ENCODE measurements around the gene PARD3. TPM values are rescaled to one million over a fixed set of nuclear protein-coding genes. Genes with fewer than 3 reads are reported as not detected.
"Not testable (repeated sequence)": the region's sequence is repeated elsewhere in the genome, so short reads cannot be mapped to it uniquely, and the experiment has no call there.

The PARD3 gene
- total and polyA plus RNA-seq, 2 experiments from 2014 or later = 47.2 to 59.7 TPM

GRCh38 chr10:34756584-34756983 is 58.5 kb downstream of the PARD3 start:
- Histone ChIP-seq H3K79me2 (peaks cover 95% of the 10 kb centered on the region), H2AFZ (no peak overlapping the region), H3K27me3 (no peaks in the 10 kb centered on the region), H3K9me3 (ENCODE audit: low read depth) (no peaks in the 10 kb centered on the region), H3K36me3 (replicated peaks; ENCODE audit: insufficient read depth, low read depth) (no peaks in the 10 kb centered on the region), H3K27ac (no peak overlapping the region), H3K4me1 (ENCODE audit: insufficient read depth) (peaks cover 10% of the 10 kb centered on the region), H3K4me3 (no peak overlapping the region), H3K4me2 (no peak overlapping the region), H4K20me1 (ENCODE audit: insufficient read depth, poor library complexity, severe bottlenecking) (peaks cover 28% of the 10 kb centered on the region), H3K9me2 (replicated peaks; ENCODE audit: insufficient read depth) (no peaks in the 10 kb centered on the region)
- WGBS (ENCODE audit: low lambda C conversion rate, missing lambda C conversion rate) = 91% methylated on average over 3 of the region's 3 CpGs
- no peak for DNase-seq (ENCODE audit: low spot score)
- TF ChIP-seq CTCF (IDR thresholded peaks at IDR 0.05; ENCODE audit: poor library complexity) = no peak
- no peak for TF ChIP-seq EZH2 (IDR thresholded peaks at IDR 0.05; ENCODE audit: borderline replicate concordance)
- TF ChIP-seq EZH2phosphoT487 (IDR thresholded peaks at IDR 0.05; ENCODE audit: low read depth, severe bottlenecking, unreplicated experiment) = no peak

- 68% methylated on average over 5 of the region's 5 CpGs for WGBS (ENCODE audit: low lambda C conversion rate, missing lambda C conversion rate)
- no peaks in the 10 kb centered on the region for H3K9me3 ChIP-seq (ENCODE audit: low read depth)
- H3K79me2 ChIP-seq = peaks cover 99% of the 10 kb centered on the region
- H3K27me3 ChIP-seq = no peaks in the 10 kb centered on the region
- no peak overlapping the region for H2AFZ ChIP-seq
- DNase-seq (ENCODE audit: low spot score) = no peak
- no peak overlapping the region for H3K27ac ChIP-seq
- peaks cover 39% of the 10 kb centered on the region for H4K20me1 ChIP-seq (ENCODE audit: insufficient read depth, poor library complexity, severe bottlenecking)
- no peaks in the 10 kb centered on the region for H3K36me3 ChIP-seq (replicated peaks; ENCODE audit: insufficient read depth, low read depth)
- TF ChIP-seq EZH2 (IDR thresholded peaks at IDR 0.05; ENCODE audit: borderline replicate concordance) = no peak
- TF ChIP-seq CTCF (IDR thresholded peaks at IDR 0.05; ENCODE audit: poor library complexity) = no peak
- no peak for TF ChIP-seq EZH2phosphoT487 (IDR thresholded peaks at IDR 0.05; ENCODE audit: low read depth, severe bottlenecking, unreplicated experiment)
- no peak overlapping the region for H3K4me2 ChIP-seq
- H3K4me3 ChIP-seq = no peak overlapping the region
- peaks cover 9% of the 10 kb centered on the region for H3K4me1 ChIP-seq (ENCODE audit: insufficient read depth)
- H3K9me2 ChIP-seq (replicated peaks; ENCODE audit: insufficient read depth) = no peaks in the 10 kb centered on the region
Observed at GRCh38 chr10:34753014-34753757, 61.9 kb downstream of the PARD3 start.

GRCh38 chr10:34751272-34751671 is 63.8 kb downstream of the PARD3 start:
- no peak for DNase-seq (ENCODE audit: low spot score)
- Histone ChIP-seq H4K20me1 (ENCODE audit: insufficient read depth, poor library complexity, severe bottlenecking) (peaks cover 47% of the 10 kb centered on the region), H3K36me3 (replicated peaks; ENCODE audit: insufficient read depth, low read depth) (no peaks in the 10 kb centered on the region), H3K27ac (no peak overlapping the region), H2AFZ (no peak overlapping the region), H3K27me3 (no peaks in the 10 kb centered on the region), H3K4me1 (ENCODE audit: insufficient read depth) (peaks cover 4% of the 10 kb centered on the region), H3K4me2 (no peak overlapping the region), H3K79me2 (peaks cover 99% of the 10 kb centered on the region), H3K4me3 (no peak overlapping the region), H3K9me3 (ENCODE audit: low read depth) (no peaks in the 10 kb centered on the region), H3K9me2 (replicated peaks; ENCODE audit: insufficient read depth) (no peaks in the 10 kb centered on the region)
- TF ChIP-seq CTCF (IDR thresholded peaks at IDR 0.05; ENCODE audit: poor library complexity) = no peak
- TF ChIP-seq EZH2phosphoT487 (IDR thresholded peaks at IDR 0.05; ENCODE audit: low read depth, severe bottlenecking, unreplicated experiment) = no peak
- TF ChIP-seq EZH2 (IDR thresholded peaks at IDR 0.05; ENCODE audit: borderline replicate concordance) = no peak
- WGBS (ENCODE audit: low lambda C conversion rate, missing lambda C conversion rate) = 71% methylated on average over 2 of the region's 2 CpGs

- not testable (repeated sequence) for H3K27ac ChIP-seq; H3K9me3 ChIP-seq (ENCODE audit: low read depth); H3K4me3 ChIP-seq; DNase-seq (ENCODE audit: low spot score); H3K4me2 ChIP-seq; H3K4me1 ChIP-seq (ENCODE audit: insufficient read depth); H3K27me3 ChIP-seq; H2AFZ ChIP-seq; H3K9me2 ChIP-seq (replicated peaks; ENCODE audit: insufficient read depth); H3K36me3 ChIP-seq (replicated peaks; ENCODE audit: insufficient read depth, low read depth)
- WGBS (ENCODE audit: low lambda C conversion rate, missing lambda C conversion rate) = 87% methylated on average over 6 of the region's 7 CpGs
- Histone ChIP-seq H3K79me2 (peaks cover 99% of the 10 kb centered on the region), H4K20me1 (ENCODE audit: insufficient read depth, poor library complexity, severe bottlenecking) (peaks cover 47% of the 10 kb centered on the region)
Observed at GRCh38 chr10:34750795-34751194, 64.3 kb downstream of the PARD3 start.
